Right lobe of liver (tissue), 4 donors: ENCODE data around the gene ERC1.

Experiments used
- POLR2A ChIP-seq: fragments of 450-650 bp; IDR thresholded peaks from one replicate; pipeline ENCODE4 v1.6.1; 2017; ENCODE audit warnings: antibody characterized with exemption, mild to moderate bottlenecking
- TF ChIP-seq, protein P1 (sequence below), 4 donors: fragments of 200-600 bp in 3 of 4; fragments of 450-650 bp in 1 of 4; IDR thresholded peaks; one replicate each; pipeline versions ENCODE4 v1.5.1 to v1.8.0; 2016 to 2022; ENCODE audit warnings: antibody characterized with exemption in 4 of 4, mild to moderate bottlenecking in 2 of 4
- donor health status: DM: no; HTN: no; CAD: no.
- donor health status: DM: no; HTN: no; CAD: no.
- donor health status: DM: no; HTN: yes; CAD: no.

DNA sequence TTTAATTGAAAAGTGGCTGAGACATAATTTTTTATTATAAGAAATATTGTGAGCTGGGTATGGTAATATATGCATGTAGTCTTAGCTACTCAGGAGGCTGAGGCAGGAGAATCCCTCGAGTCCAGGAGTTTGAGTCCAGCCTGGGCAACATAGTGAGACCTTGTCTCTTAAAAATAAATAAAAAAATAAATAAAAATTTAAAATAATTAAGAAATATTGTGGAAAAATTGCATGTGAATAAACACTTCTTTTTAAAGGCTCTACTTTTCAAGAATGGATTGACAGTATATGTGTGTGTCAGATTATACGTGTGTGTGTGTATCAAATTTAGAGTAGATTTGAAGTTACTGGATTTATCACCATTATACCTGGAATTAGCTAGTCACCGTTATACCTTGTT is 43.2 kb downstream of the ERC1 start:
- TF ChIP-seq, protein P1, sequence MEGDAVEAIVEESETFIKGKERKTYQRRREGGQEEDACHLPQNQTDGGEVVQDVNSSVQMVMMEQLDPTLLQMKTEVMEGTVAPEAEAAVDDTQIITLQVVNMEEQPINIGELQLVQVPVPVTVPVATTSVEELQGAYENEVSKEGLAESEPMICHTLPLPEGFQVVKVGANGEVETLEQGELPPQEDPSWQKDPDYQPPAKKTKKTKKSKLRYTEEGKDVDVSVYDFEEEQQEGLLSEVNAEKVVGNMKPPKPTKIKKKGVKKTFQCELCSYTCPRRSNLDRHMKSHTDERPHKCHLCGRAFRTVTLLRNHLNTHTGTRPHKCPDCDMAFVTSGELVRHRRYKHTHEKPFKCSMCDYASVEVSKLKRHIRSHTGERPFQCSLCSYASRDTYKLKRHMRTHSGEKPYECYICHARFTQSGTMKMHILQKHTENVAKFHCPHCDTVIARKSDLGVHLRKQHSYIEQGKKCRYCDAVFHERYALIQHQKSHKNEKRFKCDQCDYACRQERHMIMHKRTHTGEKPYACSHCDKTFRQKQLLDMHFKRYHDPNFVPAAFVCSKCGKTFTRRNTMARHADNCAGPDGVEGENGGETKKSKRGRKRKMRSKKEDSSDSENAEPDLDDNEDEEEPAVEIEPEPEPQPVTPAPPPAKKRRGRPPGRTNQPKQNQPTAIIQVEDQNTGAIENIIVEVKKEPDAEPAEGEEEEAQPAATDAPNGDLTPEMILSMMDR (IDR thresholded peaks at IDR 0.05): no peak
- no peak for TF ChIP-seq POLR2A
